Activated T-helper 1 cell treated with Interleukin-2 at 50 U/mL for 16 hours (primary cell): ENCODE results near the gene LRRK2.
A peak's percentile ranks its signal among the peaks of the same experiment; 100 is the strongest.
"Not testable (repeated sequence)": the region's sequence is repeated elsewhere in the genome, so short reads cannot be mapped to it uniquely, and the experiment has no call there.

Experiments used
- DNase-seq: peaks from one replicate; pipeline ENCODE4 v3.0.0-alpha.2; 2020; ENCODE audit warnings: low read depth

LRRK2 gene

DNA sequence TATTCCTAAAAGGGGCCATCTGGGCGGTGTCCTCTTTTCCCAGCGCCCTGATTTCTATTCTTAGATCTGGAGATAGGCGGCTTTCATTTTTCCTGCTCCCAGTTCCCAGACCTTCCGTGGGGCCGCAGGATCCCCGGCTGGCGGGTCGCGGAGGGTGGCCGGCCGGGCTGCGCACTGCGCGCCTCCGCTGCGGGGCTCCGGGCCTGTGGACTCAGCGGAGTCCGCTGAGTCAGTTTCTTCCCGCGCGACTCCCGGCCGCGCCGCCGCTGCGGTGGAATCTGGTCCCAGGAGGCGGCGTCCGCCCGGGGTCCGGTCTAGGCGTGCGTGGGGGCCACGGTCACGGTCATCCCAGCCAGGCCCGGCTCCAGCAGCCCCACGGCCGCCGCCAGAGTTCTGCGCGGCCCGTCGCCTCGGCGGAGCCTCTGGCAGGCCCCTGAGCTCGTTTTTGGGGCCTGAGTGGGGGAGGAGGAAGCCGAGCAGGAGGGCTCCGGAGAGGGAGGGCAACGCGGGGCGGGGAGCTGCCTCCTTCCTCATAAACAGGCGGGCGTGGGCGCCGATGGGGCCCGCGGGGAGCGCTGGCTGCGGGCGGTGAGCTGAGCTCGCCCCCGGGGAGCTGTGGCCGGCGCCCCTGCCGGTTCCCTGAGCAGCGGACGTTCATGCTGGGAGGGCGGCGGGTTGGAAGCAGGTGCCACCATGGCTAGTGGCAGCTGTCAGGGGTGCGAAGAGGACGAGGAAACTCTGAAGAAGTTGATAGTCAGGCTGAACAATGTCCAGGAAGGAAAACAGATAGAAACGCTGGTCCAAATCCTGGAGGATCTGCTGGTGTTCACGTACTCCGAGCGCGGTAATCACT lies at the start of gene LRRK2:
Gene LRRK2, plus strand, starts transcription at position 559 of the 853 bp plus-strand sequence. Its CDS starts 135 bp downstream, at position 694.
- DNase-seq, result peak; percentile 11

DNA sequence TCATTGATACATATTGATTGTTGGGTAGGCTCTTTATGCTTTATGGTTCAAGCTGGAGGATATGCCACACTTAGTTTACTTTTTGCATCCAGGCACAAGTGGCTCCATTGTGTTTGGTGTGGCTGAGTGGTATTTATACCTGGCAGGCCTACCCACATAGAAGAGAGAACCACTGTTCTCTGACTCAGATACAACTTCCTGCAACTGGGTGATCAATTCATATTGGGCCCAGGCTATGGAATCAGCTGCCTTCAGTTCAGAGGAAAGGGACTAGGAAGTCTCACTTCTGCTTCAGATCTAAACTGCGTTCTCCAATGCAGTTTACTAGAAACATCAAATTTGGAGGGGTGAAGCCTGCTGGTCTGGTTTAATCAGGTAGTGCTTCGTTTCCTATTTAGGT lies 49.8 kb upstream of the LRRK2 start:
- DNase-seq, result no peak

DNA sequence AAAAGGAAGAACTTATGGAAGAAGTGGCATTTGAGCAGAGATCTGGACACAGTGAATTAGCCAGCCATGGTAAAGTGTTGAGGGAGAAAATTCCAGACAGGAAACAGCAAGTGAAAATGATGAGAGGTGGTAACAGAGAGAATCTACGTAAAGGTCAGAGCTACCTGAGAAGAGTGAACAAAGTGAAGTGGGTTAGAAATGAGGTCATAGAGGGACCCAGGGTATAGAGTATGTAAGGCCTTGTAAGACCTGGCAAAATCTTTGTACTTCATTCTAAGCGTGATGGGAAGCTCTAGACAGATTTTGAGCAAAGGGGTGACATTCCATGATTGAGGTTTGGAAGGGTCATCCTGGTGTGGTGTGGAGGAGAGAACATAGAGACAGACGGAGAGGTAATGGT lies 49.3 kb upstream of the LRRK2 start:
- DNase-seq, result no peak

DNA sequence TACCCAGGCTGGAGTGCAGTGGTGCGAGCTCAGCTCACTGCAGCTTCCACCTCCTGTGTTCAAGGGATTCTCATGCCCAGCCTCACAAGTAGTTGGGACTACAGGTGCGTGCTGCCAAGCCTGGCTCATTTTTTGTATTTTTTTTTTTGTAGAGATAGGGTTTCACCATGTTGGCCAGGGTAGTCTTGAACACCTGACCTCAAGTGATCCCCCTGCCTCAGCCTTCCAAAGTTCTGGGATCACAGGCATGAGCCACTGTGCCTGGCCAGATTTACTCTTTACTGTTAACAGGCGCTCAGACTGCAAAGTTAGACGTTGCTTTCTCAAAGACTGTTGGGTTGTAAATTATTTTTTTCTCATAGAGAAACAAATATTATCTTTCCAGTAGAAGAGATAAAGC lies 46.1 kb upstream of the LRRK2 start:
- no peak for DNase-seq

DNA sequence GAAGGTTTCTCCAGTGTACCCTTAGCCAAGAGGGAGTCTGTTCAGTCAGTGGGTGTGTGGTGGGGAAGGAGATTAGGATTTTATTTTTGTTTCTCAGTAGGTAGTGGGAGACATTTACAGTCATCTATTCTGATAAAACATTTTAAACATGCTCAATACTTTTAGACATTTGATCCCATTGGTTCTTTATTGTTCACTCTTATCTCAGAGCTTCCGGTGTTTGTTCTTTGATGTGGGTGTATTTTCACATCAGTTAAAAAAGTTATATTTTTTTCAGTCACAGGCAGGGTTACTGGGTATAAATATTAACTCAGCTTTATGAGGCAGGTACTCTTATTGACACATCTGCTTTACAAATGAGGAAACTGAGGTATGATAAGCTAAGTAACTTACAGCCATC lies 43.3 kb upstream of the LRRK2 start:
- DNase-seq, result no peak

DNA sequence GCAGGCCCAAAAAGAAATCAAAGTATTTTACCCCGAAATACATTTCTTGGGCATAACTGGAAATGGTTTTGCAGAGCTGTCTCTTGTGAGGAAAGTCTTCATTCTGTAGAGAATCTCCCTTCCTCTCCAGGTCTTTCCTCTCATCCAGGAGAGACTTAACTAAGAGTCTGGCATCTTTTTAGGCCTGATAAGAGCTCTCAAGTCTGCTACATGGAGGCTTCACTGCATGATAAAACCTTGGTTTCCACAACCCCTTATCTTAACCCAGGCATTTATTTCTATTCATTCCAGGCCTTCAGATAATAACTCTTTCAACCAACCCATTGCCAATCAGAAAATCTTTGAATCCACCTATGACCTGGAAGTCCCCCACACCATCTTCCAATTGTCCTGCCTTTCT lies 41.1 kb upstream of the LRRK2 start:
- no peak for DNase-seq

DNA sequence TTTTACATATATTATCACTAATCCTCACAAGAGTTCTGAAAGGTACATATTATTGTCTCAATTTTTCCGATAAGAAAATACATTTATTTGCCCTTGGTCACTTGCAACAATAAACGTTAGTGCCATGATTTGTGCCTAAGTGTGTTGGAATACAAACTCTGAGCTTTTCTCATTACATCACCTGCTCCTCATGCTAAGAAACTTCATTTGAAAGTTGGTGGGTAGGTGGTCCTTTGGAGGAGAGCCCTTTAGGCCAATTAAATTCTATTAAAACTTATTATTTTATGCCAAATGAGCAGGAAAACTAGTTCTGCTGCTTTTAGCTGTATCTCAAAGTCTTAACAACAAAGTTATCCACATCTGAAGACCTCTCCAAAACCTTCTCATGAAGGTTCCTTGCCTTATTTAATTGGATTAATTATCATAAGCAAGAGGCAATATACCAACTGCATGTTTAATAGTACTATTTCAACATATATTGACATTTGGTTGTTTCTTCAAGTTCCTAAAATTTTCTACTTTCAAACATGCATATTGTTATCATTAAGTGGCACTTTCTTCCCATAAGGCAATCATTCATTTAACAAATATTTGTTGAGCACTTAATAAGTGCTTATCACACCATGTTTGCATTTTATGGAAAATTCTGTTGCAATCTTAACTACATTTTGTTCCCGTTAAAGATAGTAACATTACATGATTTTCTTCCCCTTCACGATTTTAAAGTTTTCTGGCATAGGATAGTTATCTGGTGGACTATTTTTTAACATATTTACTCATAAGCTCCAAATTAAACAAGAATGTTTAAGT lies 40.1 kb upstream of the LRRK2 start:
- no peak for DNase-seq

DNA sequence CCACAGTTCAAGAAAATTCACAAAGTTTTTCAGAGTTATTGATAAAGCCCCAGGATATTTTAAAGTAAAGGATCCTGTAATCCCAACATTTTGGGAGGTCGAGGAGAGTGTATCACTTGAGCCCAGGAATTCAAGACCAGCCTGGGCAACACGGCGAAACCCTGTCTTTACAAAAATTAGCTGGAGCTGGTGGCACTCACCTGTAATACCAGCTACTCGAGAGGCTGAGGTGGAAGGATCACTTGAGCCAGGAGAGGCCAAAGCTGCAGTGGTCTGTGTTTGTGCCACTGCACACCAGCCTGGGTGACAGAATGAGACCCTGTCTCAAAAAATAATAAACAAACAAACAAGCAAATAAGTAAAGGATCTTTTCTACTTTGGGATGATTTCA lies 39.5 kb upstream of the LRRK2 start:
- DNase-seq, result no peak

DNA sequence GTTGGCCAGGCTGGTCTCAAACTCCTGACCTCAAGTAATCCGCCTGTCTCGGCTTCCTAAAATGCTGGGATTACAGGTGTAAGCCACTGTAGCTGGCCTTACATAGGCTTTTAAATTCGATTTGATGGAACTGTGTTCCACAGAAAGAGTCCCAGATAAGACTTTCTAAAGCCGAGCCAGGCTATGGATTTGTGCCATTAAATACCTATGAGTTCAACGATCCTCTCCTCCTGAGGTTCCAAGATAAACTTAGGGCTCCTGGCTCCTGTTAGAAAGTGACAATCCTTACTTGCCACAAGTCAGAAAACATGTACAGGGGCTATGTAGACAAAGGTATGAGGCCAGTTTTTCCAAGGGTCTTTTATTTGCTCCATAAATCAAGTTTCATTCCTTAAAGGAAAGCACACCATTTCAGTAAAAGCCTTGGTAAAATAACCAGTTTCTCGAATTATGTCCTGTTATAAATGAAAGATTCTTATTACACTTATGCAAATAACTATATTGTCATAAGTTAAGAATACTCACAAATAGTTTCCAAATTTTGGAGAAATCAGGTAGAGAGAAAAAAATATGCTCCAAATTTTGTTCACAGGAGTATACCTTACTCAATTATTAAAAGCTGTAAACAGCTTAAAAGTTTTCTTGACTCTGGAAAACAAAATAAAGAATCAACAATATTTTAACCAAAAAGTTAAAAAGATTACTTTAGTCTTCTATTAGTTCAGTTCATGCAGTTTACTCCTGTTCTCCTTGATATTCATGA lies 36.1 kb upstream of the LRRK2 start:
- DNase-seq, result no peak

DNA sequence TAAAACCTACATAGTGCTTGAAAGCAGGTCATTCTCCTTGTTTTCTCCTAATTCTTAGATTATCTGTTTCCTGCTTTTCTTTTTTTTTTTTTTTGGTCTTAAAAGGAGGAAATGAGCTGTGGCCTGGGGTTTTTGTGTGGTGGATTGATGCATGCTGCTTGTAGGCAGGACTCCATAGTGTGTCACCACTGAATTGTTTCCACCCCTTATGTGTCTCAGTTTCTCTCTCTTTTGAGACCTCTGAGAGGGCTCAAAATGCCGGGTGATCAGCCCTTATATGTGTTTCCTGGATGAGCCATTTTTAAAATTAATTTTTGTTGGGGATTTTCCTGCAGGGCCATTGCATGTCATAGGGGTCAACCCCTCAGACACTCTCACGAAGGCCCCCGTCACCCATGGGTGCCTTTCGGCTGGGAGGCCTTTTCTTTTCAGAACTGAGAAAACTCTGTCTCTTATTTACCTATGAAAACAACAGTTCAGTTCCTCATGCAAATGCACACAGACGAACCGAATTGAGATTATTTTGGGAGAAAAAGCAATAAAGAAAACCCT lies 32.0 kb upstream of the LRRK2 start:
- DNase-seq, result no peak

DNA sequence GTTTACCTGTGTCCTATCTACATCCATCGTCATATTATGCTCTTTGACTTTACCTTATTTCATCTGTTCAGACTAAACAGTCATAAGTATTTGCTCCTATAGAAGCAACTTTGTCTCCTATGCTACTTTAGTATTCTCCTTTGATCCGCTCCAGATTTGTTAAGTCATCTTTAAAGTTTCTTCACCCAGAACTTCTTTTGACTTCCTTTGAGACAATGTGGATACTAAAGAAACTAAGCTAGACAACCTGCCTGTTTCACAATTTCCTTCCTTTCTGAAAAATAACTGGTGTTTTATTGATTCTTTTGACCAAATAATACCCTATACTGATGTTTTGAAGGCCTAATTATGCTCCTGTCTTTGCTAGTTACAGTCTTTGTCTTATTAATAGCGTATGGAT lies 30.0 kb upstream of the LRRK2 start:
- DNase-seq, result no peak

DNA sequence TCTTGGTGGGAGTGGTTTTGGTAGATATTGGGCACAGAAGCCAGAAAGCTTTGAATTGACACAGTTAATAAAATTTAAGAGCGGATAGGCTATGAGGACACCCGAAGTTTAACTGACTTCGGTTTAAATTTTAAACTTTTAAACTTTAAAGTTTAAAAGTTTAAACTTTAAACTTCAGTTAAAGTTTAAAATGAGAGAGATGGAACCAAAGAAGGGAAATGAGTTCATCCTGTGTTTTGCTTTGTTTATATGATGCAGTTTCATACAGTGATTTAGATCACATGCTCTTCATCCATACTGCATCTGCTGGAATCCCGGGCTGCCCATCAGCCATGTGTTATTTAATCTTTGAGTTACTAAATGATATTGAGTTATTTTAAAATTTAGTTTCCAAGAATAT lies 27.2 kb upstream of the LRRK2 start:
- DNase-seq, result no peak

DNA sequence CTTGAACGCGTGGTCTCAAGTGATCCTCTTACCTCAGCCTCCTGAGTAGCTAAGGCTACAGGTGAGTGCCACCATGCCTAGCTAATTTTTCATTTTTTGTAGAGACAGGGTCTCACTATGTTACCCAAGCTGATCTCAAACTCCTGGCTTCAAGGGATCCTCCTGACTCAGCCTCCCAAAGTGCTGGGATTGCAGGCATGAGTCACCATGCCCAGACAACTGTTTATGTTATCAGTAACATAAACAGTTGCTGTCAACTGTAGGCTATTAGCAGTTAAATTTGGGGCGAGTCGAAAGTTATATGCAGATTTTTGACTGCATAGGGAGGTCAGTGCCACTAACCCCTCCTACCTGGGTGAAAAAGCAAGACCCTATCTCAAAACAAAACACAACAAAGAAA lies 26.2 kb upstream of the LRRK2 start:
- no peak for DNase-seq

DNA sequence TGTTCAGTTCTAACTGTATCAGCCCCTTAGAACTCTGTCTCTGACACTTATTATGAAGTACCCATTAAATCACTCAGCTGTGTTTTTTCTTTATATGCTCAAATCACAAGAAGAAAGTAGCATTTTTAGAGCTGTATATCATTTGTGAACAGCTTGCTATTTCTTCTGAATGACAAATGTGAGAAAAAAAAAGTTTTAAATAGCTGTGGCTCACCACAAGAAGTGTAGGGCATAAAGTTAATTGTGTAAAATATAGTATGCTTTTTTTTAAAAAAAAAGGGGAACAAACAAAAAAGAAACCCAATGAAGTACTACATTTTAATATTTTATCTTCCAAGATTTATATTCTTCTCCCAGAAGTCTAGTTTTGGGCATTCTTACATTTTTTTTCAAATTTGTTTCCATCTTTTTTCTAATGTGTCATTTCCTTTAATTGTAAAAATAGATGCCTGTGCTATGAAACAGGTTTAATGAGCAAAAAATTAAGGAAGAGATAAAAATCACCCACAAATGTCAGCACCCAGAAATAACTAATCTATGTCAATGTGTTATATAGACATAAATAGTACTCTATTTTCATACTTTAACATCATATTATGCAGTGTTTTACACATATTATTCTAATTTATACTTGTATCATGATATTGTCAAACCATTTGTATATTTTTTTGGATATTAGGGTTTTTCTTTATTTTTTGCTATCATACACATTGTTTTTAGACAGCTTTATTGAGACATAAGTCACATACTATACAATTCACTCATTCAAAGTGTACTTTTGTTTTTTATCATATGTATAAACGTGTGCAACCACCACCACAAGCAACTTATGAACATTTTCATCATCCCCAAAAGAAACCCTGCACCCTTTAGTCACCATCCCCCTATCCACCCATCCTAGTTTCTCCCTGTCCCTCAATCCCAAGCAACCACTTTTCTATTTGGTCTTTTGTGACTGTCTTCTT lies 22.4 kb upstream of the LRRK2 start:
- no peak for DNase-seq

DNA sequence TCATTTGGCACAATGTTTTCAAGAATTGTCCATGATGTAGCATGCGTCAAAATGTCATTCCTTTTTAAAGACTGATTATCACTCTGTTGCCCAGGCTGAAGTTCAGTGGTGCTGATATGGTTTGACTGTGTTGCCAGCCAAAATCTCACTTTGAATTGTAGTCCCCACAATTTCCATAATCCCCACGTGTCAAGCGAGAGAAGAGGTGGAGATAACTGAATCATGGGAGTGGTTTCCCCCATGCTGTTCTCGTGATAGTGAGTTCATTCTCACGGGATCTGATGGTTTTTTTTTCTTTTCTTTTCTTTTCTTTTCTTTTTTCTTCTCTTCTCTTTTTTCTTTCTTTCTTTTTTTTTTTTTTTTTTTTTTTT lies 21.8 kb upstream of the LRRK2 start:
- no peak for DNase-seq

DNA sequence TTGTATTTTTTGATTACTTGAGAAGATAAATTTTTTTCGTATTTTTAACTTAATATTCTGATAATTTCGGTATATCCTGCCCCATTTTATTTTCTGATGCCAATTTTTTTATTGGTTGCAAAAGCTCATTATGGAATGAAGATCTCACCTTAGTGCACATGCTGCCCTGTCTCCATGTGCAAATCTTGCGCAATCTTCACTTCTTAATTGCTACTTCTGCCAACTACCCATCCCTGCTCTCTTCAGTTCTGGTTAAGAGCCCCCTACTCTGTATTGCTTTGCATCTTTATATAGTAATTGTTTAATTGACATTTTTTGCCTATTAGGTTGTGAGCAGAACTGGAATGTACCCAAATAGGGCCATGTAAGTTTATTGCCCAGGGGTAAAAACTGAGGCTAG lies 20.5 kb upstream of the LRRK2 start:
- no peak for DNase-seq

DNA sequence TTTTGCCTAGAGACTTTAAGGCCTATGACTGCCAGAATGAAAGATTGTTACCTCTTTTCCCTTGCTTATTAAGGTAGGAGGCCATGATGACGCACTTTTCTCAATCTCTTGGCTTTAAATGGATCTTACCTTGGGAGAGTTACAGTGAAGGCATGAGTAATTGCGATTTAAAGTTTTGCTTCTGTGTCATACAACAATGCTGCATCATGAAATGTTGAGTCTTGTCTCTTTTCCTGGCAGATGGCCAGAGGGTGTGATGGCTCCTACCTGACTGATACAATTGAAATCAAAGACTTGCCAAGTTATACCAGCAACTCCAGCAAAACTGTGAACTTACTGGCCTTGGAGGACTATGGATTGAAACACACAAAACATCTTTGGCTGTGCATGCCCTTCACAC lies 17.2 kb upstream of the LRRK2 start:
- no peak for DNase-seq

DNA sequence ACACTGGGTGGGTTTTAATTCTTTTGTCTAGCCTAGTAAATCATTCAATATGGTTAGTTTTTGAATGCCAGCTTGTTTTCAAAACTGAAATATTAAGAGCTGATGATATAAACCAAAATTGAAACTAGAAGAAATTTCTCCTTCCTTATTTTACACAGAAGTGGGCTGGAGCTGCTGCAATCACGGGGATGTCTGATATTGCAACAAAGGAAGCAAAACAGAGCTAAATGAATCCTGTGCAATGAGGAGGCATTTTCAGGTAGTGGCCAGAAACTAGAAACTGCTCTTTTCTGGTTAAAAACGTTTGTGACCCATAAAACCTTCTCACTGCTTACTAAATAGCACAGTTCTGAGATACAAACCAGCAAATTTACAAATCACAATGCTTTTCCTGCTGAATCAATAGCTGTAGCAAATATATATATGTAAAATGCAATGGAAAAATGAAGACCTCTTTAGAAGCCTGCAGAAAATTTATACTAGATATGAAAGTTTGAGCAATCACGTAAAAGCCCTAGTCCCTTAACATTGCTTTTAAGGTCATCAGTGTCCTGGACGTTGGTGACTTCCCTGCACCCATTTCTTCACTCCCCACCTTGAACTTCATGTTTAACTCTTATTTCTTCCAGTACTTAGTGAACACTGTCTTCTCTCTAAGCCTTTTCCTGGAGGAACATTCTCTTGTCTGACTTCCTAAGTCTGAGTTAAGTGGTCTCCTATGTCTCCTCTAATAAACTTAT lies 15.9 kb upstream of the LRRK2 start:
- DNase-seq, result no peak

DNA sequence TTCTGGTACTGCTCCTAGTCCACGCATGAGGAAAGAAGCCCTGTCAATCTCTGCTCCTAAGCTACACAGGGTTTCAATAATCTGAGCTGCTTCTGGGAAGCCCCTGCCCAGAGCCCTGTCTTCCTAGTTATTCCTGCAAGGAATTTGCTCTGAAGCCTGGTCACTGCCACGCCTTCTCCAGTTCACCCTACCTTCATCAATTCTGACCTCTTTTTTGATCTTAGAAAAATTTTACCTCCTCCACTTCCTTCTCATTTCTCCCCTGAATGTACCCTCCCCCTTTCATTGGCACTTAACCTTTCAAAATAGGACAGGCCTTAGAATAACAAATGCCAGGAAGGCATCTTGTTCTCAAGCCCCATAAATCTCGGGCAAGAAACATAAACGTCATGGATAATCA lies 14.9 kb upstream of the LRRK2 start:
- DNase-seq, result no peak

DNA sequence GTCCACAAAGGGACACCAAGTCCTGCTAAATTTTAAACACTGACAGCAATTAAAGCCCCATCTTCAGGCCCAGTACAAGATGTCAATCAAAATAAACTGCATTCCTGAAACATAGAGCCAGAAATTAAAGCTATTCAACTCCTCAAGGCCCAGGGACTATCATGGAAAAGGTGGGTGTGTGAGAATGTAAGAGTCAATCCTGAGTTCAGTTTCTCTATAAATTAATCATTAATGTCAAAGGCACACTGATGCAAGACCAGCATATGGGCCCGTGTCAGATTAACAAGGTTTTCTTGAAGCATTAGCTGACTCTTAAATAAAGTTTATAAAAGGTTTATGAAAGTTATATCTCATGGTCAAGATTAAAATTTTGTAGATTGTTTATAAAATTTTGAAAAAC lies 13.6 kb upstream of the LRRK2 start:
- DNase-seq, result not testable (repeated sequence)

DNA sequence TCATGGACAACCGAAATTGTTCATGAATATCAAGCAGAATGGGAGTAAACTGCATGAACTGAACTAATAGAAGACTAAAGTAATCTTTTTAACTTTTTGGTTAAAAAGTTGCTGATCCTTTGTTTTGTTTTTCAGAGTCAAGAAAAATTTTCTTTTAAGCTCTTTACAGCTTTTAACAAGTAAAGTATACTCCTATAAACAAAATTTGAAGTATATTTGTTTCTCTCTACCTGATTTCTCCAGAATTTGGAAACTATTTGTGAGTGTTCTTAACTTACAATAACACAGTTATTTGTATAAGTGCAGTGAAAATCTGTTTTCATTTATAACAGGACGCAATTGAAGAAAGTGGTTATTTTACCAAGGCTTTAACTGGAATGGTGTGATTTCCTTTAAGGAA lies 12.2 kb upstream of the LRRK2 start:
- no peak for DNase-seq
